Nephron (organoid): ENCODE results near the gene KCNT2.

Experiments used
- H3K27ac Mint-ChIP-seq, 3 experiments: 2 replicates each; pipeline ENCODE4 v1.8.0; 2020; ENCODE audit warnings: mixed read lengths in 3 of 3, mild to moderate bottlenecking in 2 of 3, moderate library complexity in 1 of 3
- H3K27me3 Mint-ChIP-seq: 2 replicates; pipeline ENCODE4 v1.8.0; 2021; ENCODE audit warnings: low read depth, mild to moderate bottlenecking, moderate library complexity, mixed read lengths
- H3K36me3 Mint-ChIP-seq: 2 replicates; pipeline ENCODE4 v1.8.0; 2020; ENCODE audit warnings: low read depth, mixed read lengths
- H3K4me1 Mint-ChIP-seq: 2 replicates; pipeline ENCODE4 v1.8.0; 2020; ENCODE audit warnings: mixed read lengths
- H3K4me3 Mint-ChIP-seq, 3 experiments: 2 replicates each; pipeline ENCODE4 v1.8.0; 2020; ENCODE audit warnings: mild to moderate bottlenecking in 3 of 3, mixed read lengths in 3 of 3, moderate library complexity in 2 of 3
- H3K9me3 Mint-ChIP-seq: 2 replicates; pipeline ENCODE4 v1.8.0; 2020; ENCODE audit warnings: mixed read lengths
- CTCF ChIP-seq, 3 experiments: fragments of 200-600 bp; sonication (generic); IDR thresholded peaks; one replicate each; pipeline ENCODE4 v1.5.0; 2021; ENCODE audit warnings: antibody characterized with exemption in 3 of 3; ENCODE audit not compliant: unreplicated experiment in 3 of 3

The KCNT2 gene

GRCh38 chr1:196418772-196419171 lies 189.5 kb downstream of the KCNT2 start:
- TF ChIP-seq CTCF (IDR thresholded peaks at IDR 0.05; ENCODE audit: unreplicated experiment in 3 of 3): no peak
- Mint-ChIP-seq H3K36me3 (peaks cover 17% of the 10 kb centered on the region), H3K9me3 (no peaks in the 10 kb centered on the region), H3K4me3 (no peak overlapping the region), H3K4me1 (no peaks in the 10 kb centered on the region), H3K27me3 (no peaks in the 10 kb centered on the region), H3K27ac (no peak overlapping the region)

GRCh38 chr1:196415978-196416377 lies 192.3 kb downstream of the KCNT2 start:
- H3K27ac Mint-ChIP-seq: no peak overlapping the region
- H3K9me3 Mint-ChIP-seq: peaks cover 3% of the 10 kb centered on the region
- no peak for TF ChIP-seq CTCF (IDR thresholded peaks at IDR 0.05; ENCODE audit: unreplicated experiment in 3 of 3)
- H3K36me3 Mint-ChIP-seq: peaks cover 18% of the 10 kb centered on the region
- no peaks in the 10 kb centered on the region for H3K4me1 Mint-ChIP-seq
- no peaks in the 10 kb centered on the region for H3K27me3 Mint-ChIP-seq
- no peak overlapping the region for H3K4me3 Mint-ChIP-seq

- H3K9me3 Mint-ChIP-seq: peaks cover 3% of the 10 kb centered on the region
- no peak for TF ChIP-seq CTCF (IDR thresholded peaks at IDR 0.05; ENCODE audit: unreplicated experiment in 3 of 3)
- H3K4me3 Mint-ChIP-seq: no peak overlapping the region
- no peaks in the 10 kb centered on the region for H3K27me3 Mint-ChIP-seq
- H3K4me1 Mint-ChIP-seq: peaks cover 13% of the 10 kb centered on the region
- peaks cover 5% of the 10 kb centered on the region for H3K36me3 Mint-ChIP-seq
- H3K27ac Mint-ChIP-seq: no peak overlapping the region
Observed at GRCh38 chr1:196412326-196412725, 195.9 kb downstream of the KCNT2 start.

- Mint-ChIP-seq H3K4me3 (no peak overlapping the region), H3K9me3 (peaks cover 3% of the 10 kb centered on the region), H3K36me3 (peaks cover 5% of the 10 kb centered on the region), H3K27ac (peak overlapping the region in 1 of 3 experiments; percentile 58), H3K4me1 (peaks cover 23% of the 10 kb centered on the region), H3K27me3 (no peaks in the 10 kb centered on the region)
- no peak for TF ChIP-seq CTCF (IDR thresholded peaks at IDR 0.05; ENCODE audit: unreplicated experiment in 3 of 3)
Observed at GRCh38 chr1:196410768-196411167, 197.5 kb downstream of the KCNT2 start.

DNA sequence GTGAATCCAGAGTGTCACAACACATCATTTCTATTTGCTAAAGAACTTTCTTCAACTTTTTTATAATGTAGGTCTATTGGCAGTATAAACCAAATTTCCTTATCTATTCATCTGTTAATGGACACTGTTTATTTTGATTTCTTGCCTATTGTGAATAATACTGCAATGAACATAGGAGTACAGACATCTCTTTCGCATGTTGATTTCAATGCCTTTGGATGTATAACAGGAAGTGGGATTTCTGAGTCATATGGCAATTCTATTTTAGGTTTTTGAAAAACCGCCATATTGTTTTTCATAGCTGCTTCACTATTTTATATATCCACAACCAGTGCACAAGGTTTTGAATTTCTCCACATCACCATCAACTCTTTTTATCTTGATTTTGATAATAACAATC lies 198.7 kb downstream of the KCNT2 start:
- Mint-ChIP-seq H3K4me1 (peaks cover 23% of the 10 kb centered on the region), H3K27me3 (no peaks in the 10 kb centered on the region), H3K9me3 (peaks cover 3% of the 10 kb centered on the region), H3K27ac (peak overlapping the region in 1 of 3 experiments; percentile 95), H3K36me3 (peaks cover 5% of the 10 kb centered on the region), H3K4me3 (no peak overlapping the region)
- no peak for TF ChIP-seq CTCF (IDR thresholded peaks at IDR 0.05; ENCODE audit: unreplicated experiment in 3 of 3)

GRCh38 chr1:196407358-196408051 lies 200.7 kb downstream of the KCNT2 start:
- H3K27ac Mint-ChIP-seq: peak overlapping the region; percentile 88 to 95 (median 92)
- H3K27me3 Mint-ChIP-seq: no peaks in the 10 kb centered on the region
- H3K9me3 Mint-ChIP-seq: peaks cover 3% of the 10 kb centered on the region
- TF ChIP-seq CTCF (IDR thresholded peaks at IDR 0.05; ENCODE audit: unreplicated experiment in 3 of 3): no peak
- H3K4me1 Mint-ChIP-seq: peaks cover 23% of the 10 kb centered on the region
- H3K36me3 Mint-ChIP-seq: peaks cover 5% of the 10 kb centered on the region
- H3K4me3 Mint-ChIP-seq: peak overlapping the region in 1 of 3 experiments; percentile 8
